Measurements from ENCODE around the gene PXDN. TPM values are rescaled to one million over a fixed set of nuclear protein-coding genes. Genes with fewer than 3 reads are reported as not detected.

The PXDN gene
- total and polyA plus RNA-seq, 2 of the 4 experiments (the other 2 are of a cell fraction): 153 to 332 TPM

DNA sequence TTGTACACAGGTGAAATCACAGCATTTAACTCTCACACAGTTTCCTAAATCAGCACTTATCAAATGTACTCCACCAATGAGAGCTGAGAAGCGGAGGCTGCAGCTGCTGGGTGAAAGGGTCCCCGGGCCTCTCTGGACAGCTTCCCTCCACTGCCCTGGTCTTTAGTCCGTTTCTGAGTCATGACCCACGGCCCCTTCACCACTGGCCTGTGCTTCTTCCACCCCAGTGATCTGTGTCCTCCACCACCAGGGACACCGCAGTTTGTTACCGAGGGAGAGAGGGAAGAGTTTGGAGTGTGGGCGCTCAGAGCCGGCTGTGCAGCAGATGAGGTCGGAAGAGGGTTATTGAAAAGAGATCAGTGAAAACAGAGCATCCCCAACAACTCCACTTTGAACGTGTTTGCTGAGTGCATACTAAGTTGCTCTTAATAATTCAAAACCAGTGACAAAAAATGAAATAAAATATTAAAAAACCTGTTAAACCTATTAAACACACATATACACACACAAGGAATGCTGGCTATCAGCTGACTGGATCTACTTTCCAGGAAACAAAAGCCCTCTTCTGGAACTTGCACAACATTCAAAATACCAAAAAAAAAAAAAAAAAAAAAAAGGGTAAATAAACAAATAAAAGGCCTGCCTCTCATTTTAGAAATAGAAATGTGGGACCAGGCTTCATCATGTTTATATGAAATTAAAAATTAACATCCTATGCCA lies 54.1 kb downstream of the PXDN start:
- ChIA-PET CTCF (no interaction called here), POLR2A (ENCODE audit: unreplicated experiment) (no interaction called here)
- H3K4me1 ChIP-seq (ENCODE audit: control insufficient read depth, insufficient read depth, low read length): peaks cover 19% of the 10 kb centered on the region
- no peak overlapping the region for H3K56ac ChIP-seq (ENCODE audit: extremely low read depth, insufficient read depth, low read length)
- H2BK120ac ChIP-seq (ENCODE audit: low read depth, low read length): no peak overlapping the region
- no peaks in the 10 kb centered on the region for H3K27me3 ChIP-seq (ENCODE audit: control insufficient read depth, insufficient read depth, low read length)
- DNase-seq: no peak
- in situ Hi-C loops (cut with MboI; ENCODE audit: low sequenced_read_pairs) (no loop called here), dilution Hi-C loops (cut with HindIII; ENCODE audit: low sequenced_read_pairs, unreplicated experiment) (no loop called here), intact Hi-C loops (cut with micrococcal nuclease) (no loop called here)
- peaks cover 57% of the 10 kb centered on the region for H3K36me3 ChIP-seq (ENCODE audit: control insufficient read depth, insufficient read depth, low read length)
- no peak overlapping the region for H3K9ac ChIP-seq (ENCODE audit: low read depth, low read length)
- no TSS peak for BruUV-seq (replicated peaks)
- peak overlapping the region; percentile 27; the same call in 1 of the 2 replicates for H3K27ac ChIP-seq (ENCODE audit: insufficient read depth, low read length)
- H3K4me2 ChIP-seq (ENCODE audit: low read depth, low read length): no peak overlapping the region
- WGBS, 2 experiments (ENCODE audit: extremely low coverage in 2 of 2, insufficient read length in 1 of 2): 40% methylated on average over 1 of the region's 10 CpGs; no CpG with 5 or more reads in 1 of the 2 experiments
- no peak overlapping the region for H3K18ac ChIP-seq (ENCODE audit: low read depth, low read length)
- no peak overlapping the region for H2AFZ ChIP-seq (replicated peaks; ENCODE audit: low read length, poor library complexity)
- H4K20me1 ChIP-seq (ENCODE audit: insufficient read depth, low read length): peaks cover 64% of the 10 kb centered on the region
- H4K91ac ChIP-seq (ENCODE audit: insufficient read depth, low read depth, low read length): no peak overlapping the region
- H2BK5ac ChIP-seq (ENCODE audit: low read depth, low read length, poor library complexity, severe bottlenecking): no peak overlapping the region
- H2BK15ac ChIP-seq (ENCODE audit: low read depth, low read length): no peak overlapping the region
- ATAC-seq (ENCODE audit: low read depth): no peak
- no peak overlapping the region for H3K4ac ChIP-seq (ENCODE audit: low read depth, low read length)
- H3K4me3 ChIP-seq (ENCODE audit: insufficient read depth, low read depth, low read length): no peak overlapping the region
- H2AK5ac ChIP-seq (ENCODE audit: low read depth, low read length): no peak overlapping the region
- H3K23ac ChIP-seq (ENCODE audit: low read depth, low read length): no peak overlapping the region
- no peak overlapping the region for H4K8ac ChIP-seq (ENCODE audit: low read depth in 2 of 2, low read length in 2 of 2)
- 0 out of 2 replicates have a peak, but pooled peaks have one; percentile 7 for TF ChIP-seq CEBPB (IDR thresholded peaks at IDR 0.05; ENCODE audit: low read depth, low read length)
- TF ChIP-seq MAZ (IDR thresholded peaks at IDR 0.05; ENCODE audit: borderline replicate concordance, low read depth, low read length): no peak
- H3K9me1 ChIP-seq (ENCODE audit: insufficient read depth, low read length): peaks cover 41% of the 10 kb centered on the region
- H3K9me3 ChIP-seq (ENCODE audit: control insufficient read depth, insufficient read depth, low read length): no peaks in the 10 kb centered on the region
- H2BK20ac ChIP-seq (ENCODE audit: low read depth, low read length): no peak overlapping the region
- H2AK9ac ChIP-seq (replicated peaks; ENCODE audit: low read depth, low read length, poor library complexity): no peak overlapping the region
- no peak overlapping the region for H3K14ac ChIP-seq (replicated peaks; ENCODE audit: low read depth, low read length)
- H3K79me1 ChIP-seq (ENCODE audit: low read depth in 1 of 2, low read length in 2 of 2): peaks cover 44 to 82% of the 10 kb centered on the region in 2 experiments
- no peak overlapping the region for H4K5ac ChIP-seq (ENCODE audit: low read depth, low read length)
